Stimulated activated CD4-positive, alpha-beta T cell treated with anti-CD3 and anti-CD28 coated beads, Interleukin-4, amount 100 ng/mL, for 4 hours (primary cell): ENCODE measurements around the gene CEBPA.

Source experiments
- DNase-seq, 2 experiments: peaks; one replicate each; pipeline ENCODE4 v3.0.0-alpha.2; 2020

Gene CEBPA

DNA sequence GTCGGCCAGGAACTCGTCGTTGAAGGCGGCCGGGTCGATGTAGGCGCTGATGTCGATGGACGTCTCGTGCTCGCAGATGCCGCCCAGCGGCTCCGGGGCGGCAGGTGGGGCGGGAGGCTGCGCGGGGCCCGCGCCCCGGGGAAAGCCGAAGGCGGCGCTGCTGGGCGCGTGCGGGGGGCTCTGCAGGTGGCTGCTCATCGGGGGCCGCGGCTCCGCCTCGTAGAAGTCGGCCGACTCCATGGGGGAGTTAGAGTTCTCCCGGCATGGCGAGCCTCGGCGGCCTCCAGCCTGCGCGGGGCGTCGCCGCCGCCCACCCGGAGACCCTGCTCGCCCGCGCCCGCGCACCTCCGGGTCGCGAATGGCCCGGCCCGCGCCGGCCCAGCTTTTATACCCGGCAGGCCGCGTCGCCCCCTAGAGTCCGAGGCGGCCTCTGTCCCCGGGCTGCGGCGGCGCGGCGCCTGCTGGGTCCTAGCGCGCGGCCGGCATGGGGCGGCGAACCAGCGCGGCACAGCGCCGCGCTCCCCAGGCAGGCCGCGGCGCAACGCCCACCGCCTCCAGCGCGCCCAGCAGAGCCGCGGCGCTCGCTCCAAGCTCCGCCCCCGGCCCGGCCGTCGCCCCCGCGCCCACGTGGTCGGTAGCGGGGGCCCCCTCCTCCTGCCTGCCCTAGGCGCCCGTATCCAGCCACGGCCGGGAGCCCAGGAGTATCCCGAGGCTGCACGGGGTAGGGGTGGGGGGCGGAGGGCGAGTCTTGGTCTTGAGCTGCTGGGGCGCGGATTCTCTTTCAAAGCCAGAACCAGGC, at the start of gene CEBPA:
Gene CEBPA, minus strand, starts transcription at position 360 of the 799 bp plus-strand sequence. Its CDS starts 120 bp downstream, at position 240.
- DNase-seq, result peak; percentile 51 to 66

DNA sequence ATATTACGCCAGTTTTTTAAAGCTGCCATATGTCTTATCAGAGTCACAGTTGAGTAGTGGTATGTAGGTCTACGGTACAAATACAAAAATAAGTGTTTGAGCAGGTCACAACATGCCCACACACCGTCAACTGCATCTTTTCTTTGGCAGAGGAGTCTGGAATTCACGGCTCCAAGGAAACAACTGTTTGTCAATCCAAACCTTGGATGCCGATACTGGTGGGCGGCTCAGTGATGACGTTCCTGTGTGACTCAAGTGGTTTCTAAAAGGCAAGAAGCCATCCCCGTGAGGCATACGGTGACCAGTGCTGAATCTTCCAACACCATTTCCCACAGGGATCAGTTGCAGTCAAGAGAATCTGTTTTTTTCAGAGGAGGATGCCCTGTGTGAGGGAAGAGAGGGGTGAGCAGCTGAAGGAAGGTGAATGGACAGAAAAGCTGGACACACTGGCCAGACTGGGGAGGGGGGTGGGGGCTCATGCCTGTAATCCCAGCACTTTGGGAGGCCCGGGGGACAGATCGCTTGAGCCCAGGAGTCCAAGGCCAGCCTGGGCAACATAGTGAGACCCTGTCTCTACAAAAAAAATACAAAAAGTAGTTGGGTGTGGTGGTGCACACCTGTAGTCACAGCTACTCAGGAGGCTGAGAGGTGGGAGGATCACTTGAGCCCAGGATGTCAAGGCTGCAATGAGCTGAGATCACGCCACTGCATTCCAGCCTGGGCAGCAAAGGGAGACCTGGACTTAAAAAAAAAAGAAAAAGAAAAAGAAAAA, 48.4 kb upstream of the CEBPA start:
- no peak for DNase-seq

DNA sequence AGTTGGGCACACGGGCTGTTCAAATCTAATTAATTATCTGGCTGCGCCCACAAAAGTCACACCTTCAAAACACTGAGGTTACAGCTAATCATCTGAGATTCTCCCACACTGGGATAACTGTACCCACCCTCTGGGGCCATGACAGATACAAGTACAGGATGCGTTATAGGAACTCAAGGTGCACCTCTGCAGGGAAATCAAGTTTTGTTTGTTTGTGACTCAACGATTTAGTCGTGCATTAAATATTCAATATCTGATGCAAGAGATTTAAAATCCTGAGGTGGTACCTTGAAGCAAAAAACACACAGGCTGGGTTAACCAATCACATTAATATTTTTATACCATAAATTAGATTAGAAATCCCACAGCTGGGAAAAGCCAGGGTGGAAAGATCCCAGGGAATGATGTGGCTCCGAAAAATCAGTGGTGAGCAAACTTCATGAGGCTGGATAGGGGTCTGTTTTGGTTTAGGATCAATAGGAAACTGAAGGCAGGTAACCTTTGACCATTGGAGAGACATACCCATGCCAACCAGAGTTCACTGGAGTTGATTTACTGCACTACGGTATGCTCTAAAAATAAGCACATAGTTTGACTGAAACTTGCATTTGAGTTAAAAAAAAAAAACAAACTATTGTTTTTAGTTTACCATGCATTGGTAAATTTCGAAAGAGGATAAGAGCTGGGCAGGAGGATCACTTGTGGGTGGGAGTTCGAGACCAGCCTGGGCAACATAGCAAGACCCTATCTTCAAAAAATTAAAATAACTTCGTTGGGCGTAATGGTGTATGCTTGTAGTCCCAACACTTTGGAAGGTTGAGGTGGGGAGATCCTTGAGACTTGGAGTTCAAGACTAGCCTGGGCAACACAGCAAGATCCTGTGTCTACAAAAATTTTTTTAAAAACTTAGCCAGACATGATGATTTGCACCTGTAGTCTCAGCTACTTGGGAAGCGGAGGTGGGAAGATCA, 47.3 kb upstream of the CEBPA start:
- no peak for DNase-seq

DNA sequence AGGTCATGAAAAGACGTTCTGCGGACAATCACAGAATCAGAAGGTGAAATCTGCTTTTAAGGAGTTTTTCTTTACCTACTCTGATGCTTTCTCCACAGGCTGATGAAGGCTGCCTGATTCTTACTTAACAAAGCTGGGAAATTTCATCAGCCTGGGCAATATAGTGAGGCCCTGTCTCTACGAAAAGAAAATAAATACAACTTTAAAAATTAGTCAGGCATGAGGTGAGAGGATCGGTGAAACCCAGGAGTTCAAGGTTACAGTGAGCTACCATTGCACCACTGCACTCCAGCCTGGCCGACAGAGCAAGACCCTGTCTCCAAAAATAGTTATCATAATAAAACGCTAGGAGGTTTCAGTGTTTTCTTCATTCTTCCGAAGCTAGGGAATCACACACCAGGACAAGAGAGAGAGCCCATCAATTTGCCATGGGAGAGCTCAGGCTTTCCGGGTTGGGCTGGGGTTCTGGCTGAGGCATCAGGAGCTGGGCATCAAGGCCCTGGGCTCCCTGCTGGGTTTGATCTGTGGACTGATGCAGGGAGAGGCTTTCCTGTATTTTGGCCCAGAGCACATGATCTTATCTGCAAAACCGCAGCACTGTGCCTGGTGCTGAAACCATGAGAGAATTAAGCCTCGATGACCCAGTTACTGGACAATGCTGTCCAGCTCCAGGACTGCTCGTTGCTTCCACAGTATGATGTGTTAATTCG, 46.1 kb upstream of the CEBPA start:
- DNase-seq, result no peak

DNA sequence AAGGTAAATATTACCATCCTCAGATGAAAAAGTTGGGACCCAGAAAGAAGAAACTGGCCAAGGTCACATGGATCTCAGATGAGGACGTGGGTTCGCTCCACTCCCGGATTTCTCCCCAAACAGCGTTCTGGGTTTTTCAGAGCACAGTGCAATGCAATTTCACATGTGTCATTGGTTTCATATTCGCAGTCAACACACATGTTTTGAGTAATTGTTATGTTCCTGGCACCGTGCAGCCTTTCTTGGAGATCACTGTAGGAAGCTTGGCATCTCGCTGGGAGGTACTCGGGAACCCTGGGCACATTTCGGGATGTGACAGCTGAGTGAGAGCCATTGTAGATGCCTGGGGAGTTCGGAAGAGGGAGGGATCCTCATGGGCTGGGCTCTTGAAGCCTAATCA, 45.0 kb upstream of the CEBPA start:
- DNase-seq, result no peak

DNA sequence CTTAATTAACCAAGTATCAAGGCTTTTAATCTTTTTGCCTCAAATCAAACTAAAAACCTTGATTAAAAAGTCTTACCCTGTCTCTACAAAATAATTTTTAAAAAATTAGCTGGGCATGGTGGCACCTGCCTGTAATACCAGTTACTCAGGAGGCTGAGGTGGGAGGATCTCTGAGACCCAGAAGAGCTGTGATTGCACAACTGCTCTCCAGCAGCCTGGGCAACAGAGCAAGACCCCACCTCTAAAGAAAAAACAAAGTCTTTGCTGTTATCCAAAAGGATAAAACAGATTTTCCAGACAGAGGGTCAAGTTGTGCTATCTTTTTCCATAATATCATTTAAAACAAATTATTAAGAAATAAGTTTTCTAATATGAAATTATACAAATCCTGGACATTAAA, 44.3 kb upstream of the CEBPA start:
- DNase-seq, result no peak

DNA sequence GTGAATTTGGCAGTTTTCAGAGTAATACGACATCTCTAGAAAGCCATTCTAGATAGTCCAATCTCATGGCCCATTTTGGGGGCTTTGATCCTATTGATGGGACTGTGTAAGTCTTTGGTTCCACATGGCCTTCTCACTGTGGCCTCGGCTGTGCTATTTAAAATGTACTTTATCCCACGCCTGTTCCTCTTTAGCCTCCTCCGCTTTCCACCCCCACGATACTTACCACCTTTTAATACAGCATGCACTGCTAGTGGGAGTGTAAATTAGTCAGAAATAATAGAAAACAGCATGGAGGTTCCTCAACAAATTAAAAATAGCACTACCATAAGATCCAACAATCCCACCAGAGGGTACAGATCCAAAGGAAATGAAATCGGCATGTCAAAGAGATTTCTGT, 42.8 kb upstream of the CEBPA start:
- no peak for DNase-seq

DNA sequence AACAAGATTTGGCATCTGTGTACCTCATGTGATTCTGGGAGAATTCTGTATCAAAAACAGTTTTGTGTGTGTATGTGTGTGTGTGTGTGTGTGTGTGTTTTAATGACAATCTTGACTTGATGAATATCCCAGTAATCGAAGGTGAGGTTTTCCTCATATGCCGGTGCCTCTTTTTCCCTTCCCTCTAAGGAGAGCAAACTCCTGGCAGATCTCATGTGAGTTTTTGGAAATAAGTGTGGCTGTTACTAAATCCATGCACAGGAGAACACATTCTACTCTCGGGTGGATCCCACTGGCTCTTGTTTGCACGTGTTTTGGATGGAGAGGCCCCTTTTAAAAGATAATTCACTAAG, 42.2 kb upstream of the CEBPA start:
- no peak for DNase-seq

DNA sequence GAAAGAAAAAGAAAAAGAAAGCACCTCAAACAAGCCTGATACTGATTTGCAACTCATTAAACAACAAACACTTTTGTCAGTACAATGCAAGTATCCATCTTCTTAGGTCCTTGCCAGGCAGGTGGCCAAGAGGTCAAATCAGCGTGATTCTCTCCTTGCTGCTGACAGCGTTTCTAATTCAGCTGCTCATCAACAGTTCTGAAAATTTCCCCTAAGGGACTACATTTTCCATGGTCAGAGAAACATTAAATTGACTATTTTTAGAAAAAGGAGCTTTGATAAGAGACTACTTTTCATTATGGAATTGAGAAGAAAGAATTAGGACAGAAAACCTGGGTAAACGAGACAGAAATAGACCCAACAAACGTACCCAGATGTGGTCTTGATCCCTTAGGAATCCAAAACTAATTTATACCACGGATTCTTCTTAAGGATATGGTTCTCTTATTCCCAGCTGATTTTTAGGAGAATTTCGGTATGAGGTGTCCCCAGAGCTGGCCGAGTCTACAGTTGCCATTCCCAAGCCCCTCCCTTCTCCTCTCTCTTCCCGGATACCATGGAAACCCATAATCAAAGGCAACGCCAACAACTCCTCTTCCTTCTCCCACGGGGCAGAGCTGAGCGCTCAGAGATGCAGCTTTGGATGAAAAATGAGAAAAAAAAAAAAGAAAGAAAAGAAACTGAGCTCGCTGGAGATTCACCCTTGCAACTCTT, 41.7 kb upstream of the CEBPA start:
- DNase-seq, result no peak

DNA sequence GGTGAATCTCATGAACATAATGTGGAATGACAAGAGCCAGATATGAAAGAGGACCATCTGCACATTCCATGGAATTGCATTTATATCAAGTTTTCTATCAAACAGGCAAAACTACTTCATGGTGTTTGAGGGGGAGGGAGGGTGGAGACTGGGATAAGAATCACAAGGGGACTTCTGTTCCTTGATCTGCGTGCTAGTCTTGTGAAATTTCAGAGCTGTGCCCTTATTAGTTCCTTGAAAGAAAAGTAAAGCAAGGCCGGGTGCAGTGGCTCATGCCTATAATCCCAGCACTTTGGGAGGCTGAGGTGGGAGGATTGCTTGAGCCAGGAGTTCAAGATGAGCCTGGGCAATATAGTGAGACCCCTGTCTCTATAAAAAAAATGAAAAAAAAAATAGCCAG, 41.0 kb upstream of the CEBPA start:
- no peak for DNase-seq

DNA sequence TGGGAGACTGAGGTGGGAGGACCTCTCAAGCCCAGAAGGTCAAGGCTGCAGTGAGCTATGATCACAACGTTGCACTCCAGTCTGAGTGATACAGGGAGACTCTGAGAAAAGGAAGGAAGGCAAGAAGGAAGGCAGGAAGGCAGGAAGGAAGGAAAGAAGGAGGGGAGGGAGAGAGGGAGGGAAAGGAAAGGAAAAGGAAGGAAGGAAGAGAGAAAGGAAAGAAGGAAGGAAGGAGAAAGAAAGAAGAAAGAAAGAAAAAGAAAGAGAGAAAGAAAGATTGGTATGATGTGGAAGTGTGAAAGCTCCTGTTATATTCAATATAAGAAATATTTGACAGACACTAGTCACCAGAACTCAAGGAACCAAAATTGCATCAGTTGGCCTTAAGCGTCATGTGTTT, 38.7 kb upstream of the CEBPA start:
- DNase-seq, result no peak

DNA sequence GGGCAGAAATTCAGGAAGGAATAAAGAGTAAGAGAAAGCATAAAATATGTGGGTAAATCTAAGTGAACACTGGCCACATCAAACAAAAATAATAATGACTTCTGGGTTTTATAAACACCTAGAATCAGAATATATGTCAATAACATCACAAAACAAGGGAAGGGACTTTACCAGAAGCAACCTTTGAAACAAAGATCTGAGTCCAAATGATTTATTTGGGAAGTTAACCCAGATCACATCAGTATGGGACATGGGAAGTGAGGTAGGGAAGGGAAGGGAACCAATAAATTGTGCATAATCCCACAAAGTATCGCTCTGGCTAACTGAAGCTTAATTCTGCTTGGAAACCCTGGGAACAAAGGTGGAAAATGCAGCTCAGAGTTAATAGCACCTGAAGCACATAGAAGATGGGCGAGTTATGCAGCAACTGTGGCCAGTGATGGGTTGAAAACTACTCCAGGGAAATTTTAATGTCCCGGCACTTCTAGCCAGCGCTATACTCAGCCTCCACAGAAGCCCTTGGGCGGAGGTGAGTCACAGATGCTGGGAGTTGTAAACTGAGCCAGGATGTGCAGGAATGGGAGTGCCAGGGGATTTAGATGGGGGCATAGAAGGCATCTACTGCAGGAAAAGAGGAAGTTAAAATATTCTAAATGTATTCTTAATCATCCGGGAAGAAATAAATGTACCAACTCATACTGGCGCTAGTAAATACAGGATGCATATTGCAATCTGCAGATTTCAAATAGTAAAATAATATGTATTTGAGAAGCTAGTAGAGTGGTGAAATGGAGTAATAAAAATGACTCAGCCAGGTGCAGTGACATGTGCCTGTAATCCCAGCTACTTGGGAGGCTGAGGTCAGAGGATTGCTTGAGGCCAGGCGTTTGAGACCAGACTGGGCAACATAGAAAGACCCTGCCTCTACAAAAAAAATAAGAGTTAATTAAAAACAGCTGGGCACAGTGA, 37.0 kb upstream of the CEBPA start:
- DNase-seq, result no peak

DNA sequence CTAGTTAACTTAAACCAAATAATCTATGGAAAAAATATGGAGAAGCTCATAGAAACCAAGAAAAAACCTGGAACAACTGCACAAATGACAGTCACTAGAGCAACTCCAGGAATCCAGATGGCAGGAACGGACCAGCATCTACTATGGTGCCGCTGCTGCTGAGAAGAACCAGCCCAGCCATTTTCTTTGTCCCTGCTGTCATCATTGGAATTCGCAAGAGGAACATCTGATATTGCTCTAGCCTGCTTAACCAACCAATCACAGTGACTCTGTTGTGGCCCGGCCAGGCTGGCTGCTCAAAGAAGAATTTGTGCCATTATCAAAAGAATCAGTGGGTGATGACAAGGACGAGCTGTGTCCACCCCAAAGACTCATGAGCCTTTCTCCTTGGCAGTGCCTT, 33.1 kb upstream of the CEBPA start:
- no peak for DNase-seq

DNA sequence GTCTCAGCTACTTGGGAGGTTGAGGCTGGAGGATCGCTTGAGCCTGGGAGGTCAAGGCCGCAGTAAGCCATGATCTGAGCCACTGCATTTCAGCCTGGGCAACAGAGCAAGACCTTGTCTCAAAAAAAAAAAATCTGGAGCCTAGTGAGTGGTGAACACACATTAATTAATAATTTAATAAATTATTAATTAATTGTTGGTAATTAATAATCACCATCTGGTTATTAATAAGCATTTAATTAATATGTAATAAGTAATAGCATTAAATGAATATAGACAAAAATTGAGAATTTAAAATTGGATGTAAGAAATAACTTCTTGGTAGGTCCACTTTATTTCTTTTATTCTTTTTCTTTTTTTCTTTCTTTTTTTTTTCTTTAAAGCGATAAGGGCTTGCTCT, 31.9 kb upstream of the CEBPA start:
- no peak for DNase-seq

DNA sequence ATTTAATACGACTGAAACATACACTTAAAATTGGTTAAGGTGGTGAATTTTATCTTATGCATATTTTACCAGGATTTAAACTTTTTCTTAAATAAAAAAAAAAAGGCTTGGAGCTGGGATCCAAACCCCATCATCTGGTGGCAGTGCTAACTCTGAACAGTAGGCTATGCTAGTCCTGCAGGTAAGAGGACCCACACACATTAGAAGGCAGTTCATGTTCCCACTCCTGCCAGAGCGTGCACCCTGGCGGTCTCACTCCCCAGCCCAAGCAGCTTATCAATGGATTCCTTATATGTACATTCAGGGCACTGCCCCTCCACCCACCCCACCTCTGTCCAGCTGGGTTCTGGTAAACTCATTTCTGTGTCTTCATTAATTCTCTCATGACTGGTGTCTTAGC, 31.3 kb upstream of the CEBPA start:
- DNase-seq, result no peak

DNA sequence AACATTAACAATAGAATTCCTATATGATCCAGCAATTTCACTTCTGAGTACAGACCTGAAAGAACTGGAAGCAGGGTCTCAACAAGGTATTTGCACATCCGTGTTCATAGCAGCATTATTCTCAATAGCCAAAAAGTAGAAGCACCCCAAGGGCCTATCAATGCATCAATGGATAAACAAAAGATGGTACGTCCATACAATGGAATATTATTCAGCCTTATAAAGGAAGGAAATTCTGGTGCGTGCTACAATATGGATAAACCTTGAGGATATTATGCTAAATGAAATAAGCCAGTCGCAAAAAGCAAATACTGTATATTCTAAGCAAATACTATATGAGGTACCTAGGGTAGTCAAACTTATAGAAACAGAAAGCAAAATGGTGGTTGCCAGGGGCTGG, 30.8 kb upstream of the CEBPA start:
- DNase-seq, result no peak

DNA sequence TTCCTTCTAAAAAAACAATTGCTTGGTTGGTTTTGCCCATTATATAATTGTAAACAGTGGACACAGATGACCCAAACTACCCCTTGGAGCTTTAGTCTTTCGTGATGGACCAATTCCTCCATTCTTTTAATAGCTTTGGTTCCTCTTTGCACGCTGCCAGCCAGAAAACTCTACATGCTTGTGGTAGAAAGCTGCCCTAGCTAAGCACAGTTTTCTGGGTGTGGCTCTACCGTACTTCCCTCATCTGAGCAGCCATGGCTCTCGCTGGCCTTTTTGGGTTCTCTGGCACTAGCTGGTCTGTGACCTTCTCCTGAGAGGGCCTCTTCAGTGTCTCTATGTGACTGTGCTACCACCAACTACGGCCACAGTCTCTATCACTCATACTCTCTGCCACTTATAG, 29.9 kb upstream of the CEBPA start:
- DNase-seq, result no peak

DNA sequence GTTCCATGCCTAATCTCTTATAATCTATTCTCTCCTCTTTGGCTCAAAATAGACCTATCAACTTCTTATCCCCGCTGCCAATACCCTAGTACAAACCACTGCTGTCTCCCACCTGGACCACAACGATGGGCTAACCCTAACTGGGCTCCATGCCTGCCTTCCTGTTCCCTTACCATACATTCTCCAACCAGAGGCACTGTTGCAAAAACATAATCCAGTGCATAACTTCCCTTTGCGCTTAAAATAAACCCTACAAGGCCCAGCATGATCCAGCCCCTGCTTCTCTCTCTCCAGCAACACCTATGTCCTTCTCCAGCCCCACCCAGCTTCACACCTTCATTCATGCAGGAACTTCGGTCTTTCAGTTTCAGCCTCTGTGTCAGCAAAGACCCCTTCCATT, 27.4 kb upstream of the CEBPA start:
- no peak for DNase-seq

DNA sequence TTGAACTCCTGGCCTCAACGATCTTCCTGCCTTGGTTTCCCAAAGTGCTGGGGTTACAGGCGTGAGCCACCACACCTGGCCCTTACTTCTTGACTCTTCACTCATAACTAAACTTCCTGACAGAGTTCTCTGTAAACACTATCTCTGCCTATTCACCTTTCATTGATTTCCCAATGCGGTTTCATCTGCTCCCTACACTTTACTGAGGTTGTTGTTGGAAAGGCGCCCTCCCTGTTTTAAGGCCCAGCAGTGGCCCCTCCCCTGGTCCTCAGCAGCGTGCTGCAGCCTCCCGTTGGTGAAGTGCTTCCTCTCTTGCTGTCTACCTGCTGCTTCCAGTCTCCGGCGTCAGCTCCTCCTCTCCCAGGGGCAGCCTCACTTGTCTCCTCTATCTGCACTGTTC, 26.7 kb upstream of the CEBPA start:
- no peak for DNase-seq

DNA sequence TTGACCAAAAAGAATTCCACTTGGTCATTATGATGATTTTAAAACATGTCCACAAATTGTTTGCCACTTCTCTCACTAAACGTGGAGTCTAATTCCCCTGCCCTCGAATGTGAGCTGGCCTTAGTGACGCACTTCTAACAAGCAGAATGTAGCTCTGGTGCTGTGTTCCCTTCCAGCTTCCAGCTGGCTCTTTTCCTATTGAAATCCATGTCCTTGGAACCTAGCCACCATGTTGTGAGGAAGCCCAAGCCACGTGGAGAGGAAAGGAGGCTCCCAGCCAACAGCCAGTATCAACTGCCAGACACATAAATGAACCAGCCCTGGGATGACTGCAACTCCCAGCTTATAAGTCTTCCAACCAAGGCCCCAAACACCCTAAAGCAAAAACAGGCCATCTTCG, 23.6 kb upstream of the CEBPA start:
- DNase-seq, result no peak

DNA sequence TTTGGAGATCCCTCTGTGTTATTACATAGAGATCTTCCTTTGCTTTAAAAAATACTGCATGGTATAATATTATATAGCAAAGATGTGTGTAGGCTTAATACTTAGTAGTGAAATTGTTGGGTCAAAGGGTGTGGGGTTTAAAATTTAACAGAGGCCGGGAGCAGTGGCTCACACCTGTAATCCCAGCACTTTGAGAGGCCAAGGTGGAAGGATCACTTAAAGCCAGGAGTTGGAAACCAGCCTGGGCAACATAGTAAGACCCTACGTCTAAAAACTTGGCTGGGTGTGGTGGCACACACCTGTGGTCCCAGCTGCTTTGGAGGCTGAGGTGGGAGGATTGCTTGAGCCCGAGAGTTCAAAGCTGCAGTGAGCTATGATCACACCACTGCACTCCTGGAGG, 22.3 kb upstream of the CEBPA start:
- no peak for DNase-seq
